GM20431 (cell line): ENCODE measurements around the gene APBA2.

Source experiments
- in situ Hi-C: fragments of 300-500 bp; cut with MseI, MboI; formaldehyde crosslinking; loops from one replicate; pipeline ENCODE4 v1.15.0; 2020; ENCODE audit warnings: low sequenced_read_pairs; ENCODE audit not compliant: unreplicated experiment

Gene APBA2

GRCh38 chr15:28930011-28930410, 44.2 kb downstream of the APBA2 start:
- in situ Hi-C loops, result no loop called here

- in situ Hi-C loops, result no loop called here
Observed at GRCh38 chr15:28930476-28931291, 44.9 kb downstream of the APBA2 start.

- in situ Hi-C loops, result no loop called here
Observed at GRCh38 chr15:28931828-28932227, 46.1 kb downstream of the APBA2 start.

GRCh38 chr15:28932361-28932760, 46.6 kb downstream of the APBA2 start:
- in situ Hi-C loops, result no loop called here

GRCh38 chr15:28933710-28934445, 48.1 kb downstream of the APBA2 start:
- in situ Hi-C loops, result no loop called here

GRCh38 chr15:28934645-28935044, 48.9 kb downstream of the APBA2 start:
- in situ Hi-C loops, result no loop called here

GRCh38 chr15:28935316-28935715, 49.5 kb downstream of the APBA2 start:
- in situ Hi-C loops, result no loop called here

- in situ Hi-C loops, result no loop called here
Observed at GRCh38 chr15:28936081-28936480, 50.3 kb downstream of the APBA2 start.

- in situ Hi-C loops, result no loop called here
Observed at GRCh38 chr15:28936481-28936881, 50.7 kb downstream of the APBA2 start.

- in situ Hi-C loops, result no loop called here
Observed at GRCh38 chr15:28937271-28937670, 51.5 kb downstream of the APBA2 start.

- in situ Hi-C loops, result no loop called here
Observed at GRCh38 chr15:28942046-28942445, 56.3 kb downstream of the APBA2 start.

- in situ Hi-C loops, result no loop called here
Observed at GRCh38 chr15:28942571-28942970, 56.8 kb downstream of the APBA2 start.

GRCh38 chr15:28943146-28943545, 57.4 kb downstream of the APBA2 start:
- in situ Hi-C loops, result no loop called here

- in situ Hi-C loops, result no loop called here
Observed at GRCh38 chr15:28943611-28944230, 57.9 kb downstream of the APBA2 start.

GRCh38 chr15:28944286-28944685, 58.5 kb downstream of the APBA2 start:
- in situ Hi-C loops, result no loop called here

GRCh38 chr15:28944696-28945300, 59.0 kb downstream of the APBA2 start:
- in situ Hi-C loops, result no loop called here

GRCh38 chr15:28945626-28946230, 60.0 kb downstream of the APBA2 start:
- in situ Hi-C loops, result no loop called here

GRCh38 chr15:28946803-28947202, 61.0 kb downstream of the APBA2 start:
- in situ Hi-C loops, result no loop called here

GRCh38 chr15:28947221-28947674, 61.5 kb downstream of the APBA2 start:
- in situ Hi-C loops, result no loop called here

GRCh38 chr15:28948036-28948435, 62.3 kb downstream of the APBA2 start:
- in situ Hi-C loops, result no loop called here
